8988T (cell line): ENCODE measurements around the gene PMIS2.

Source experiments
- DNase-seq: peaks from one replicate; pipeline ENCODE4 v3.0.0; 2011

PMIS2 gene

GRCh38 chr19:35636651-35637050, 50.7 kb downstream of the PMIS2 start:
- no peak for DNase-seq
